Muscle of leg (tissue), 11 donors: ENCODE measurements around the gene COL6A3. TPM values are rescaled to one million over a fixed set of nuclear protein-coding genes. Genes with fewer than 3 reads are reported as not detected.
A peak's percentile ranks its signal among the peaks of the same experiment; 100 is the strongest.
"Not testable (repeated sequence)": the region's sequence is repeated elsewhere in the genome, so short reads cannot be mapped to it uniquely, and the experiment has no call there.

Experiments used
- DNase-seq: peaks from one replicate; pipeline ENCODE4 v3.0.0; 2013
- H3K27ac ChIP-seq: one replicate; pipeline ENCODE4 v1.5.1; 2013; ENCODE audit warnings: mild to moderate bottlenecking, low read length, control low read depth
- H3K27me3 ChIP-seq: one replicate; pipeline ENCODE4 v1.6.1; 2013; ENCODE audit warnings: low read length; ENCODE audit not compliant: control insufficient read depth, insufficient read depth
- H3K36me3 ChIP-seq: one replicate; pipeline ENCODE4 v1.6.1; 2013; ENCODE audit warnings: low read length; ENCODE audit not compliant: control insufficient read depth, insufficient read depth
- H3K4me1 ChIP-seq: one replicate; pipeline ENCODE4 v1.6.1; 2013; ENCODE audit warnings: low read length; ENCODE audit not compliant: control insufficient read depth, insufficient read depth
- H3K4me3 ChIP-seq: one replicate; pipeline ENCODE4 v1.5.1; 2013; ENCODE audit warnings: low read length, control low read depth
- H3K9me3 ChIP-seq: replicated peaks from 2 replicates; pipeline ENCODE4 v1.6.1; 2013; ENCODE audit warnings: low read depth, low read length; ENCODE audit not compliant: control insufficient read depth
- WGBS: methylation state at CpG from one replicate; pipeline ENCODE4 v1.1.5; 2013; ENCODE audit warnings: missing lambda C conversion rate; ENCODE audit not compliant: insufficient coverage; 5-methylcytosine and 5-hydroxymethylcytosine counted together
- polyA plus RNA-seq, 8 donors: library from polyadenylated mRNA; unstranded; fragments of 120-200 nt; gene quantifications; one replicate each; pipeline versions ENCODE4 v1.2.1 to v1.2.3, GENCODE V29; 2013; ENCODE audit warnings: inconsistent platforms in 1 of 8, low replicate concordance in 1 of 8; ENCODE audit not compliant: insufficient read length in 8 of 8, insufficient read depth in 1 of 8
- total RNA-seq: library from RNA; stranded (reverse); fragments of 120-200 nt; gene quantifications from one replicate; pipeline ENCODE4 v1.2.4, GENCODE V29; 2013

Gene COL6A3
- total and polyA plus RNA-seq, 9 donors, result 203 to 490 (median 323) TPM

GRCh38 chr2:237312021-237312755 is 101.8 kb downstream of the COL6A3 start:
- Histone ChIP-seq H3K36me3 (no peaks in the 10 kb centered on the region), H3K27ac (no peak overlapping the region), H3K4me1 (peaks cover 62% of the 10 kb centered on the region), H3K4me3 (no peak overlapping the region), H3K27me3 (no peaks in the 10 kb centered on the region), H3K9me3 (no peaks in the 10 kb centered on the region)
- DNase-seq, result no peak
- 76% methylated on average over 6 of the region's 12 CpGs for WGBS

- H3K9me3 ChIP-seq, result no peaks in the 10 kb centered on the region
- H3K4me3 ChIP-seq, result no peak overlapping the region
- no peak for DNase-seq
- WGBS, result 91% methylated on average over 12 of the region's 14 CpGs
- no peak overlapping the region for H3K27ac ChIP-seq
- H3K4me1 ChIP-seq, result peaks cover 61% of the 10 kb centered on the region
- H3K36me3 ChIP-seq, result no peaks in the 10 kb centered on the region
- no peaks in the 10 kb centered on the region for H3K27me3 ChIP-seq
Observed at GRCh38 chr2:237310515-237311114, 103.3 kb downstream of the COL6A3 start.

- Histone ChIP-seq H3K36me3 (no peaks in the 10 kb centered on the region), H3K9me3 (peaks cover 2% of the 10 kb centered on the region), H3K4me3 (no peak overlapping the region), H3K27me3 (no peaks in the 10 kb centered on the region), H3K27ac (peak overlapping the region; percentile 69), H3K4me1 (peaks cover 49% of the 10 kb centered on the region)
- no peak for DNase-seq
- no CpG with 5 or more reads among the region's 4 CpGs for WGBS
Observed at GRCh38 chr2:237309416-237309815, 104.5 kb downstream of the COL6A3 start.

GRCh38 chr2:237309011-237309410 is 105.0 kb downstream of the COL6A3 start:
- Histone ChIP-seq H3K27ac (peak overlapping the region; percentile 69), H3K27me3 (no peaks in the 10 kb centered on the region), H3K36me3 (no peaks in the 10 kb centered on the region), H3K4me3 (no peak overlapping the region), H3K9me3 (peaks cover 2% of the 10 kb centered on the region), H3K4me1 (peaks cover 45% of the 10 kb centered on the region)
- WGBS, result no CpG with 5 or more reads among the region's 3 CpGs
- DNase-seq, result peak; percentile 86

- H3K9me3 ChIP-seq, result peaks cover 6% of the 10 kb centered on the region
- no peak overlapping the region for H3K4me3 ChIP-seq
- no peaks in the 10 kb centered on the region for H3K36me3 ChIP-seq
- peak overlapping the region; percentile 25 for H3K27ac ChIP-seq
- 79% methylated on average over 3 of the region's 7 CpGs for WGBS
- peak; percentile 61 for DNase-seq
- no peaks in the 10 kb centered on the region for H3K27me3 ChIP-seq
- H3K4me1 ChIP-seq, result peaks cover 35% of the 10 kb centered on the region
Observed at GRCh38 chr2:237307474-237307873, 106.5 kb downstream of the COL6A3 start.

GRCh38 chr2:237306787-237307170 is 107.2 kb downstream of the COL6A3 start:
- H3K36me3 ChIP-seq, result no peaks in the 10 kb centered on the region
- H3K4me1 ChIP-seq, result peaks cover 35% of the 10 kb centered on the region
- no peak for DNase-seq
- 100% methylated on average over 1 of the region's 3 CpGs for WGBS
- H3K9me3 ChIP-seq, result peaks cover 6% of the 10 kb centered on the region
- H3K27ac ChIP-seq, result peak overlapping the region; percentile 25
- no peaks in the 10 kb centered on the region for H3K27me3 ChIP-seq
- H3K4me3 ChIP-seq, result no peak overlapping the region

GRCh38 chr2:237306083-237306786 is 107.7 kb downstream of the COL6A3 start:
- WGBS, result 74% methylated on average over 5 of the region's 7 CpGs
- Histone ChIP-seq H3K4me1 (peaks cover 35% of the 10 kb centered on the region), H3K27me3 (no peaks in the 10 kb centered on the region), H3K27ac (peak overlapping the region; percentile 0), H3K4me3 (no peak overlapping the region), H3K9me3 (peaks cover 6% of the 10 kb centered on the region), H3K36me3 (no peaks in the 10 kb centered on the region)
- DNase-seq, result no peak

GRCh38 chr2:237305579-237305978 is 108.4 kb downstream of the COL6A3 start:
- H3K9me3 ChIP-seq, result peaks cover 6% of the 10 kb centered on the region
- no peak for DNase-seq
- no peaks in the 10 kb centered on the region for H3K27me3 ChIP-seq
- no peaks in the 10 kb centered on the region for H3K36me3 ChIP-seq
- peaks cover 40% of the 10 kb centered on the region for H3K4me1 ChIP-seq
- H3K4me3 ChIP-seq, result no peak overlapping the region
- H3K27ac ChIP-seq, result no peak overlapping the region

- WGBS, result no CpG with 5 or more reads among the region's 2 CpGs
- Histone ChIP-seq H3K27me3 (no peaks in the 10 kb centered on the region), H3K9me3 (peaks cover 6% of the 10 kb centered on the region), H3K4me3 (no peak overlapping the region), H3K27ac (no peak overlapping the region), H3K36me3 (no peaks in the 10 kb centered on the region), H3K4me1 (peaks cover 38% of the 10 kb centered on the region)
- no peak for DNase-seq
Observed at GRCh38 chr2:237304763-237305514, 109.0 kb downstream of the COL6A3 start.

GRCh38 chr2:237303244-237303643 is 110.7 kb downstream of the COL6A3 start:
- not testable (repeated sequence) for DNase-seq, H3K4me3 ChIP-seq, H3K27me3 ChIP-seq, H3K27ac ChIP-seq, H3K36me3 ChIP-seq, H3K9me3 ChIP-seq
- no CpG with 5 or more reads among the region's 1 CpG for WGBS
- H3K4me1 ChIP-seq, result peaks cover 43% of the 10 kb centered on the region
